GM10266 (cell line): ENCODE results near the gene KRT7.

Experiments used
- DNase-seq: peaks from one replicate; pipeline ENCODE4 v3.0.0; 2012; ENCODE audit errors: extremely low spot score
- CTCF ChIP-seq: IDR thresholded peaks from 2 replicates; pipeline ENCODE4 v1.5.1; 2012; ENCODE audit warnings: mild to moderate bottlenecking, low read depth; ENCODE audit not compliant: control insufficient read depth, insufficient read depth; ENCODE audit errors: missing control alignments

KRT7 gene

GRCh38 chr12:52267266-52267665 is 34.2 kb downstream of the KRT7 start:
- TF ChIP-seq CTCF, result no peak
- no peak for DNase-seq

- TF ChIP-seq CTCF, result no peak
- DNase-seq, result no peak
These were observed 34.7 kb downstream of the KRT7 start for GRCh38 chr12:52267699-52268098.

- DNase-seq, result no peak
- TF ChIP-seq CTCF, result no peak
These were observed 35.2 kb downstream of the KRT7 start for GRCh38 chr12:52268212-52268611.

GRCh38 chr12:52270541-52271070 is 37.6 kb downstream of the KRT7 start:
- DNase-seq, result no peak
- no peak for TF ChIP-seq CTCF

- no peak for DNase-seq
- TF ChIP-seq CTCF, result no peak
These were observed 38.1 kb downstream of the KRT7 start for GRCh38 chr12:52271158-52271557.

- TF ChIP-seq CTCF, result no peak
- no peak for DNase-seq
These were observed 41.6 kb downstream of the KRT7 start, which contains the start of gene KRT86 for GRCh38 chr12:52274521-52275120. TSS of gene KRT86 (plus strand) at chr12:52274645. CDS start at chr12:52301917, 27,272 bp downstream.

GRCh38 chr12:52275686-52276085 is 42.6 kb downstream of the KRT7 start:
- DNase-seq, result no peak
- no peak for TF ChIP-seq CTCF
